GM23248 (cell line): Measurements from ENCODE around the gene ZNF749. TPM values are rescaled to one million over a fixed set of nuclear protein-coding genes. Genes with fewer than 3 reads are reported as not detected.

Experiments used
- DNase-seq: peaks from one replicate; pipeline ENCODE4 v3.0.0-alpha.2; 2015
- H2AFZ ChIP-seq: fragments of 200-600 bp; sonication (generic); 2 replicates; pipeline ENCODE4 v1.6.1; 2016; ENCODE audit warnings: antibody characterized with exemption
- H3F3A ChIP-seq: fragments of 200-600 bp; sonication (generic); 2 replicates; pipeline ENCODE4 v1.6.1; 2016; ENCODE audit warnings: mild to moderate bottlenecking, antibody characterized with exemption, mixed run types; ENCODE audit not compliant: insufficient read depth
- H3K27ac ChIP-seq: fragments of 200-600 bp; sonication (generic); 2 replicates; pipeline ENCODE4 v1.5.1; 2016; ENCODE audit warnings: mild to moderate bottlenecking
- H3K27me3 ChIP-seq: fragments of 200-600 bp; sonication (generic); replicated peaks from 2 replicates; pipeline ENCODE4 v1.6.1; 2016; ENCODE audit warnings: mild to moderate bottlenecking; ENCODE audit not compliant: insufficient read depth
- H3K36me3 ChIP-seq: fragments of 200-600 bp; sonication (generic); 2 replicates; pipeline ENCODE4 v1.6.1; 2016; ENCODE audit warnings: low read depth, mild to moderate bottlenecking
- H3K4me1 ChIP-seq: fragments of 200-600 bp; sonication (generic); 2 replicates; pipeline ENCODE4 v1.6.1; 2016; ENCODE audit warnings: mild to moderate bottlenecking; ENCODE audit not compliant: insufficient read depth
- H3K4me2 ChIP-seq: fragments of 200-600 bp; sonication (generic); one replicate; pipeline ENCODE4 v1.6.1; 2016; ENCODE audit warnings: mild to moderate bottlenecking; ENCODE audit not compliant: unreplicated experiment
- H3K4me3 ChIP-seq: fragments of 200-600 bp; sonication (generic); 2 replicates; pipeline ENCODE4 v1.5.1; 2016; ENCODE audit warnings: mild to moderate bottlenecking
- H3K79me2 ChIP-seq: fragments of 200-600 bp; sonication (generic); 2 replicates; pipeline ENCODE4 v1.6.1; 2016; ENCODE audit warnings: mild to moderate bottlenecking; ENCODE audit not compliant: insufficient read depth
- H3K9ac ChIP-seq: fragments of 200-600 bp; sonication (generic); 2 replicates; pipeline ENCODE4 v1.6.1; 2016; ENCODE audit warnings: mild to moderate bottlenecking
- H3K9me2 ChIP-seq: fragments of 200-600 bp; sonication (generic); 2 replicates; pipeline ENCODE4 v1.6.1; 2016; ENCODE audit warnings: mixed run types, mild to moderate bottlenecking, moderate library complexity; ENCODE audit not compliant: insufficient read depth
- H3K9me3 ChIP-seq: fragments of 200-600 bp; sonication (generic); one replicate; pipeline ENCODE4 v1.6.1; 2017; ENCODE audit warnings: low read depth
- H4K20me1 ChIP-seq: fragments of 200-600 bp; sonication (generic); 2 replicates; pipeline ENCODE4 v1.6.0; 2016; ENCODE audit not compliant: insufficient read depth
- EZH2 ChIP-seq: fragments of 200-600 bp; sonication (generic); IDR thresholded peaks from 2 replicates; pipeline ENCODE4 v1.6.1; 2018; ENCODE audit warnings: antibody characterized with exemption, mild to moderate bottlenecking; ENCODE audit not compliant: insufficient read depth, poor library complexity, severe bottlenecking
- EZH2phosphoT487 ChIP-seq: fragments of 200-600 bp; sonication (generic); IDR thresholded peaks from 2 replicates; pipeline ENCODE4 v1.6.1; 2018; ENCODE audit warnings: antibody characterized with exemption, moderate library complexity, mild to moderate bottlenecking, low read depth; ENCODE audit not compliant: insufficient read depth
- WGBS, 2 experiments: methylation state at CpG; one replicate each; pipeline ENCODE4 v1.1.6; 2015 to 2017; ENCODE audit warnings: low lambda C conversion rate in 2 of 2, low coverage in 1 of 2; ENCODE audit errors: missing lambda C conversion rate in 2 of 2; 5-methylcytosine and 5-hydroxymethylcytosine counted together
- in situ Hi-C: fragments of 300-500 bp; cut with MboI; formaldehyde crosslinking; loops from 2 replicates; pipeline ENCODE4 v1.15.0; 2020
- polyA plus RNA-seq: library from polyadenylated mRNA; unstranded; fragments of >200 nt; fragmentation: Nextera tagmentation; extraction: Ambion mirVana; gene quantifications from 2 replicates; pipeline ENCODE4 v1.2.1, GENCODE V29; 2016
- total RNA-seq: library from RNA; depleted of rRNA; stranded (reverse); fragments of >200 nt; shearing (Covaris generic); gene quantifications from 2 replicates; pipeline ENCODE4 v1.2.3, GENCODE V29; 2014

Gene ZNF749
- total and polyA plus RNA-seq, 2 experiments from 2014 or later, result 3.6 to 15.8 TPM

GRCh38 chr19:57419439-57419838 is 15.7 kb upstream of the ZNF749 start:
- no peak for DNase-seq
- Histone ChIP-seq H3K79me2 (peaks cover 60% of the 10 kb centered on the region), H3K27me3 (no peaks in the 10 kb centered on the region), H3K4me1 (no peaks in the 10 kb centered on the region), H3K9ac (no peak overlapping the region), H4K20me1 (no peaks in the 10 kb centered on the region), H3K9me2 (no peaks in the 10 kb centered on the region), H3K27ac (no peak overlapping the region), H3K4me2 (no peak overlapping the region), H3K9me3 (no peaks in the 10 kb centered on the region), H3F3A (peaks cover 12% of the 10 kb centered on the region; the same call in 1 of the 2 replicates), H3K4me3 (no peak overlapping the region), H3K36me3 (peaks cover 31% of the 10 kb centered on the region), H2AFZ (no peak overlapping the region)
- no peak for TF ChIP-seq EZH2phosphoT487
- no peak for TF ChIP-seq EZH2
- in situ Hi-C loops, result no loop called here
- 96 to 100% methylated on average over 4 of the region's 4 CpGs for WGBS, 2 experiments

DNA sequence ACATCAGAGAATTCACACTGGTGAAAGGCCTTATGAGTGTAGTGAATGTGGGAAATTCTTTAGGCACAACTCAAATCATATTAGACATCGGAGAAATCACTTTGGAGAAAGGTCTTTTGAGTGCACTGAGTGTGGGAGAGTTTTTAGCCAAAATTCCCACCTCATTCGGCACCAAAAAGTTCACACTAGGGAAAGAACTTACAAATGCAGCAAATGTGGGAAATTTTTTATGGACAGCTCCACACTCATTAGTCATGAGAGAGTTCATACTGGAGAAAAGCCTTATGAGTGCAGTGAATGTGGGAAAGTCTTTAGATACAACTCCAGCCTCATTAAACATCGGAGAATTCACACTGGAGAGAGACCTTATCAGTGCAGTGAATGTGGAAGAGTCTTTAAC is 14.1 kb upstream of the ZNF749 start:
- no peak overlapping the region for H3K9ac ChIP-seq
- in situ Hi-C loops, result no loop called here
- 95 to 98% methylated on average over 3 of the region's 3 CpGs for WGBS, 2 experiments
- H3K27ac ChIP-seq, result no peak overlapping the region
- H3K79me2 ChIP-seq, result peaks cover 44% of the 10 kb centered on the region
- H3F3A ChIP-seq, result peaks cover 12% of the 10 kb centered on the region; the same call in 1 of the 2 replicates
- DNase-seq, result no peak
- H3K4me1 ChIP-seq, result no peaks in the 10 kb centered on the region
- H3K4me2 ChIP-seq, result no peak overlapping the region
- no peaks in the 10 kb centered on the region for H4K20me1 ChIP-seq
- H2AFZ ChIP-seq, result no peak overlapping the region
- TF ChIP-seq EZH2phosphoT487 (no peak), EZH2 (no peak)
- H3K4me3 ChIP-seq, result no peak overlapping the region
- peaks cover 31% of the 10 kb centered on the region for H3K36me3 ChIP-seq
- no peaks in the 10 kb centered on the region for H3K9me3 ChIP-seq
- no peaks in the 10 kb centered on the region for H3K27me3 ChIP-seq
- no peaks in the 10 kb centered on the region for H3K9me2 ChIP-seq

GRCh38 chr19:57434386-57435061 is 601 bp upstream of the ZNF749 start:
- H3K36me3 ChIP-seq, result no peaks in the 10 kb centered on the region
- TF ChIP-seq EZH2 (no peak), EZH2phosphoT487 (no peak)
- H3K9me2 ChIP-seq, result no peaks in the 10 kb centered on the region
- in situ Hi-C loops, result no loop called here
- 30% methylated on average over 15 of the region's 15 CpGs for WGBS, 2 experiments
- H3K4me3 ChIP-seq, result peak overlapping the region; percentile 81
- H3K4me1 ChIP-seq, result peaks cover 25% of the 10 kb centered on the region
- peaks cover 4% of the 10 kb centered on the region; the same call in 1 of the 2 replicates for H3F3A ChIP-seq
- H3K9ac ChIP-seq, result peak overlapping the region; percentile 80
- H4K20me1 ChIP-seq, result no peaks in the 10 kb centered on the region
- DNase-seq, result peak; percentile 52
- H3K27ac ChIP-seq, result peak overlapping the region; percentile 59
- H3K9me3 ChIP-seq, result no peaks in the 10 kb centered on the region
- peak overlapping the region; percentile 97 for H2AFZ ChIP-seq
- H3K79me2 ChIP-seq, result peaks cover 42% of the 10 kb centered on the region
- H3K27me3 ChIP-seq, result no peaks in the 10 kb centered on the region
- peak overlapping the region; percentile 86 for H3K4me2 ChIP-seq

GRCh38 chr19:57436417-57436816 is 1.3 kb downstream of the ZNF749 start:
- no peak overlapping the region for H3K27ac ChIP-seq
- H3K4me3 ChIP-seq, result peak overlapping the region; percentile 81
- H3K36me3 ChIP-seq, result no peaks in the 10 kb centered on the region
- H3F3A ChIP-seq, result peaks cover 4% of the 10 kb centered on the region; the same call in 1 of the 2 replicates
- H4K20me1 ChIP-seq, result no peaks in the 10 kb centered on the region
- peak overlapping the region; percentile 98 for H3K4me2 ChIP-seq
- peak; percentile 14 for DNase-seq
- in situ Hi-C loops, result no loop called here
- TF ChIP-seq EZH2phosphoT487 (no peak), EZH2 (no peak)
- 92 to 97% methylated on average over 1 of the region's 1 CpG for WGBS, 2 experiments
- H3K9me2 ChIP-seq, result no peaks in the 10 kb centered on the region
- H3K79me2 ChIP-seq, result peaks cover 61% of the 10 kb centered on the region
- peak overlapping the region; percentile 80 for H3K9ac ChIP-seq
- no peaks in the 10 kb centered on the region for H3K9me3 ChIP-seq
- peak overlapping the region; percentile 97 for H2AFZ ChIP-seq
- peaks cover 25% of the 10 kb centered on the region for H3K4me1 ChIP-seq
- no peaks in the 10 kb centered on the region for H3K27me3 ChIP-seq
